GM18870 (cell line): ENCODE data around the gene RALB.
"Not testable (repeated sequence)": the region's sequence is repeated elsewhere in the genome, so short reads cannot be mapped to it uniquely, and the experiment has no call there.

Experiments
- ATAC-seq: cut with Tn5 transposase; IDR thresholded peaks from one replicate; pipeline ENCODE4 v1.9.1; 2021; ENCODE audit warnings: moderate library complexity; ENCODE audit not compliant: unreplicated experiment

RALB gene

GRCh38 chr2:120313695-120314615, 61.3 kb downstream of the RALB start:
- no peak for ATAC-seq

- ATAC-seq, result no peak
These were observed 62.2 kb downstream of the RALB start for GRCh38 chr2:120314690-120315366.

GRCh38 chr2:120315367-120316033, 62.8 kb downstream of the RALB start:
- ATAC-seq, result no peak

GRCh38 chr2:120316071-120316470, 63.4 kb downstream of the RALB start:
- no peak for ATAC-seq

GRCh38 chr2:120316528-120317179, 64.0 kb downstream of the RALB start:
- no peak for ATAC-seq

- ATAC-seq, result no peak
These were observed 64.5 kb downstream of the RALB start for GRCh38 chr2:120317180-120317533.

GRCh38 chr2:120317916-120318315, 65.3 kb downstream of the RALB start:
- ATAC-seq, result no peak

- ATAC-seq, result no peak
These were observed 66.0 kb downstream of the RALB start for GRCh38 chr2:120318626-120319025.

- ATAC-seq, result no peak
These were observed 66.5 kb downstream of the RALB start for GRCh38 chr2:120319123-120319522.

- no peak for ATAC-seq
These were observed 67.2 kb downstream of the RALB start for GRCh38 chr2:120319686-120320317.

GRCh38 chr2:120320318-120320851, 67.7 kb downstream of the RALB start:
- ATAC-seq, result no peak

GRCh38 chr2:120320887-120321556, 68.4 kb downstream of the RALB start:
- ATAC-seq, result not testable (repeated sequence)

- ATAC-seq, result no peak
These were observed 69.2 kb downstream of the RALB start for GRCh38 chr2:120321721-120322284.

GRCh38 chr2:120322329-120322728, 69.7 kb downstream of the RALB start:
- ATAC-seq, result no peak

GRCh38 chr2:120323214-120323613, 70.6 kb downstream of the RALB start:
- ATAC-seq, result no peak

GRCh38 chr2:120323807-120324399, 71.3 kb downstream of the RALB start:
- ATAC-seq, result no peak

GRCh38 chr2:120324933-120325332, 72.3 kb downstream of the RALB start:
- ATAC-seq, result no peak

- ATAC-seq, result no peak
These were observed 73.4 kb downstream of the RALB start for GRCh38 chr2:120326066-120326465.
